Head of caudate nucleus (tissue), 42 donors: ENCODE data around the gene PHETA1.
A peak's percentile ranks its signal among the peaks of the same experiment; 100 is the strongest.
"Not testable (repeated sequence)": the region's sequence is repeated elsewhere in the genome, so short reads cannot be mapped to it uniquely, and the experiment has no call there.

Experiments used
- DNase-seq, 42 donors: peaks; one replicate each; pipeline versions ENCODE4 v3.0.0 to v3.0.0-alpha.2; 2020 to 2021; ENCODE audit warnings: mixed read lengths in 7 of 42
- intact Hi-C: fragments of 100-400 bp; cut with DNase I; formaldehyde crosslinking; loops from one replicate; pipeline ENCODE4 v1.15.0; 2022

PHETA1 gene

DNA sequence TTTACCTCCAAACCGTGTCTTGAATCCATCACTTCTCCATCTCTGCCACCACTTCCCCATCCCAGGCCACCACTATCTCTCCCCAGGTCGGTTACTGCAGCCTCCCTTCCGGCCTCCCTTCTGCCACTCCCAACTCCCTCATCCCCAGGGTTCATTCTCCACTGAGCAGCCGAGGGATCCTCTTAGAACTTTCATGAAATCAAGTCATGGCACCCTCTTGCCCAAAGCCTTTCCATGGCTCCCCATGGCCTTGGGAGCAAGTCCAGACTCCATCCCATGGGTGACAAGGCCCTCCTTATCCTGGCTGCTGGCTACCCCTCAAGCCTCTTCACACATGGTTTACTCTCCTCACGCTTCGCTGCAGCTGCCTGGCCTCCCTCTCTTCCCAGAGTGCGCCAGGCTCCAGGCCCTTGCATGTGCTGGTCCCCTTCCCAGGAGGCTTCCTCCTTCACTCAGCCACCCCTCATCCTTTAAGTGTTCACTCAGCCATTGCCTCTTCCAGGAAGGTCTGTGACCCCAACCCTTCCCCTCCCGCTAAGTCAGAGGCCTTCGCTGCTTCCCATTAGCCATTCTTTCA is 18.9 kb upstream of the PHETA1 start:
- intact Hi-C loops: no loop called here
- DNase-seq: no peak

- intact Hi-C loops: no loop called here
- peak in 1 of 42 donors; percentile 35 for DNase-seq
Observed at GRCh38 chr12:111386885-111387284, 18.0 kb upstream of the PHETA1 start.

GRCh38 chr12:111384596-111384995 is 15.7 kb upstream of the PHETA1 start:
- no peak for DNase-seq
- intact Hi-C loops: no loop called here

DNA sequence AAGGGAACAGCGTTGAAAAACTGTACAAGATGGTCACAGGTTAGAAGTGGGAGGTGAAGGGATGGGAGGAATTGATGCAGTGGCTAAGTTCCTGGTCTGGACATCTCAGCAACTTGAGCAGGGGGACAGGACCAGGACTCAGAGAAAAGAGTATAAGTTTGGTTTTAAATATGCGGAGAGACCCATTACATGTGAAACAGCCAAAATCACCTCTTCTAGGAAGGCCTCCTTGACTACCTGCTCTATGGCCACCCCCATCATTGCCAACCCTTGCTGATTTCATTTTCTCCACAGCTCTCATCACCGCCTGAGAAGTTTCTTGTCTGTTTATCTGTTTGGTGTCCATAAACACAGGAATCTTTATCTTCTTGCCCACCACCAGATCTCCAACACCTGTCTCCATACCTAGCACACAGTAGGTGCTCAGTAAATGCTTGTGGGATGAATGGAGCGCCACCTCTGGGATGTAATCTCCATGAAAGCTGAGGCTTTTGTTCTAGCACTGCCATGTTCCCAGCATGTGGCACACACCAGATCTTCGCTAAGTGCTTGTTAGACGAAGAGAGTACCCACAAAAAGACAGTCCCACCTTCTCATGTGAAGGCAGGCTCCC is 11.2 kb upstream of the PHETA1 start:
- no peak for DNase-seq

GRCh38 chr12:111377440-111377839 is 8.5 kb upstream of the PHETA1 start:
- intact Hi-C loops: no loop called here

More for the DNA sequence above, 11.2 kb upstream of the PHETA1 start:
- intact Hi-C loops: no loop called here

GRCh38 chr12:111373231-111373630 is 4.3 kb upstream of the PHETA1 start:
- DNase-seq: not testable (repeated sequence)

More at GRCh38 chr12:111377440-111377839, 8.5 kb upstream of the PHETA1 start:
- DNase-seq: no peak

GRCh38 chr12:111369496-111370220 is 763 bp upstream of the PHETA1 start:
- DNase-seq: no peak
- intact Hi-C loops: no loop called here

More at GRCh38 chr12:111373231-111373630, 4.3 kb upstream of the PHETA1 start:
- intact Hi-C loops: not testable (repeated sequence)

- DNase-seq: peak in 11 of 42 donors; percentile 4 to 39 (median 13)
- intact Hi-C loops: no loop called here
Observed at GRCh38 chr12:111368291-111368787, 556 bp downstream of the PHETA1 start.

GRCh38 chr12:111367661-111368221 is 1.2 kb downstream of the PHETA1 start:
- DNase-seq: peak in 1 of 42 donors; percentile 1
- intact Hi-C loops: no loop called here

DNA sequence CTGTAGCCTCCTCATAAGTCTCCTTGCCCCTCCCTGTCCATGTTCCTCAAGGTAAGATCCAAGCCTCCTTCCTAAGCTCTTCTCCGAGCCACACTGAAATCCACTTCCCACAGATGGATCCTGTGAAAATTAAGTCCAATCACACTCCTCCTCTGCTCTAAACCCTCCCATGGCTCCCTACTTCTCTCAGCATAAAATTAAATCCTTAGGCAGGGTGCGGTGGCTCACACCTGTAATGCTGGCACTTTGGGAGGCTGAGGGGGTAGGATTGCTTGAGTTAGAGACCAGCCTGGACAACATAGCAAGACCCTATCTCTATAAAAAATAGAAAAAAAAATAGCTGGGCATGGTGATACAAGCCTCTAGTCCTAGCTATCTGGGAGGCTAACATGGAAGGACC is 2.3 kb downstream of the PHETA1 start:
- intact Hi-C loops: no loop called here
- no peak for DNase-seq

- DNase-seq: no peak
Observed at GRCh38 chr12:111366075-111366474, 2.8 kb downstream of the PHETA1 start.

GRCh38 chr12:111363578-111363977 is 5.3 kb downstream of the PHETA1 start:
- no peak for DNase-seq
- intact Hi-C loops: no loop called here

More at GRCh38 chr12:111366075-111366474, 2.8 kb downstream of the PHETA1 start:
- intact Hi-C loops: no loop called here

- intact Hi-C loops: no loop called here
- DNase-seq: no peak
Observed at GRCh38 chr12:111362687-111363475, 6.0 kb downstream of the PHETA1 start.

DNA sequence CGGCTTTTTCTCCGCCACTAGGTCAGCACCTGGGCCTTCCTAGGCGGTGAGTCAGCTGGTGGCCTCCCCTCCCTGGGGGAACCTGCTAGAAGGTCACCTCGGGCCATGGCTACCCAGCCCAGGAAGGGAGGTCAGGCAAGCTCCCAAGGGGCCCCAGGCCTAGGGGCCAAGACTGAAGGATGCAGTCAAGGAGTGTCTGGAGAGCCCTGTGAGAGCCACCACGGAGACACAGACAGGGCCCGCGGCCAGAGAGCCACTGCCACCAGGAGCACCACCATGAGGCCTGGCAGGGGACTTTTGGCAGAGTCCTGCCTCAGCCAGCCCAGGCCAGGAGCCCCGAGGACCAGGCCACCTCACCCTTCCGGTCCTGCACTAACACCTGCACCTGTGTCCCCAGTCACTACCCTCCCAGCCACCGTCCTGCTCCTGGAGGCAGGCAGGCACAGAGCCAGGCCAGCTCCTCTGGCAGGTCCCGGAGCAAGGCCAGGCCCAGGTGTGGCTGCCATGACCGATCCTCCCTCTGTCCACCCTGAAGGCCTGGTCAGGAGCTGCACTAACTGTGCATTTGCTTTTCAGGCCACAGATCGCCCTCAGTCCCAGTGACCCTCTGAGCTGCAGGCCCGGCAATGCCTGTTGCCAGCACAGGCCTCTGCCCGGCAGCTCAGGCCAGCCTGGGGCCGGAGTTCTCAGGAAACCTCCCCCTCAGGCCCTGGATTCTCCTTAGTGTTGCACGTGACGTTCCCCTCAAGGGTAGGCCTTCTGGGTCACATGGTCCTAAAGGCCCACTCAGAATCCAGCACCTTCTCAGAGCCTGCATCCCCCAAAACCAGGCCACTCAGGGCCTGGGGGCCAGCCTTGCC is 6.9 kb downstream of the PHETA1 start:
- peak in 2 of 42 donors; percentile 1 to 20 for DNase-seq
- intact Hi-C loops: no loop called here

DNA sequence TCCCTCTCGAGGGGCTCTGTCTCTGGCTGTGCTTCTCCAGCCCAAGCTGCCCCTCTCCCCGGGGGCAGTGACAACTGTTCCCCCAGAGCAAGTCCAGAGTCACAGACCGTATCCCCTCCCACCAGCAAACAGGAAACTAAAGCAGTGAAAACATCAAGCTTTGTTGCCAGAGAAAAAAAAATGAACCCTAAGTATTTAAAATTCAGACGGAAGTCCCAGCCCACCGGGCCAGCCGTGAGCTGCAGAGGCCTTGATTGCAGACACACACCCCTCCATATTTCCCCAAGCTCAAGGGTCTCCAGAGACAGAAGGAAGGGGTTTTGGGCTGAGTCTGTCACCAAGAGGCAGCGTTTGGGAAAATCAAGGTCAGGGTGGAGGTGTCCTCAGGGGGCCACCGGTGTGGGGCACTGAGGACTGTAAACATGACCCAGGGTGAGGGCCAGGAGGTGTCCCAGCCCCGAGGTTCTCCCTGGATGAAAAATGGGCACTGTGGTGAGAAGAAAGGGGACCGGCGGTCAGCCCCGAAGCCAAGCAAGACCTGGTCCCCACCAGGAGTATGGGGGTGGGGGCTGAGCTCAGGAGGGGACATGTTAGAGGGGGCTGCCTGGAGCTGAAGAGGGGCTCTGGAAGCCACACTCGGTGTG is 7.7 kb downstream of the PHETA1 start:
- DNase-seq: no peak
- intact Hi-C loops: no loop called here

DNA sequence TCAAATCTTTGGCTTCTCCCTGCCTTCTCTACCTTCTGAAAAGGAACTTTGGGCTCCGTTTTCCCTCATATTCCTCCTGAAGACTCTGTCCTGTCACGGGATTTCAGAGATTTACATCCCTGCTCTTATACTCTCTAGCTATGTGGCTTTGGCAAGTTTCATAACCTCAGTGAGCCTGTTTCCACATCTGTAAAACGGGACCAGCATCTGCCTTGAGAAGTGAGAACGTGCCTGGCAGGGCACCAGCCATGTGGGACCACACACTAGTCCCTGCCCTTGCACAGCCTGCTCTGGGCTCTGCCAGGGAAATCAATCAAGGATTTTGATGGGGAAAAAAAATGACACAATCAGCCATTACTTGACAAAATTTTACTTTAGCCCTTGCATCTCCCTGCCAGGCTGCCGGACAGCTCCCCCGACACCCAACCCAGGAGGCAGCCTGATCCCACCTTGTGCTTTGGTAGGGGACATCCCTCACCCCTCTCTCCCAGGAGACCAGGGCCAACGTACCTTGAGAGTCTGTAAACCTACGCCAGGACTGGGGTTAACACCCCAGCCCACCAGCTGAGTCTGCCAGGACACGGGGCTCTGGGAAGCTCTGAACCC is 8.5 kb downstream of the PHETA1 start:
- intact Hi-C loops: no loop called here
- no peak for DNase-seq

- intact Hi-C loops: no loop called here
- DNase-seq: no peak
Observed at GRCh38 chr12:111359914-111360276, 9.0 kb downstream of the PHETA1 start.
